HG03139 (cell line): Measurements from ENCODE around the gene INPP5B.

Source experiments
- ATAC-seq: cut with Tn5 transposase; IDR thresholded peaks from one replicate; pipeline ENCODE4 v1.9.1; 2021; ENCODE audit not compliant: unreplicated experiment

The INPP5B gene

GRCh38 chr1:37845049-37845646 is 101.7 kb downstream of the INPP5B start:
- no peak for ATAC-seq

- ATAC-seq, result no peak
These were observed 102.3 kb downstream of the INPP5B start for GRCh38 chr1:37844536-37844935.

GRCh38 chr1:37841652-37842051 is 105.2 kb downstream of the INPP5B start:
- ATAC-seq, result no peak

GRCh38 chr1:37840711-37841110 is 106.1 kb downstream of the INPP5B start:
- no peak for ATAC-seq

- no peak for ATAC-seq
These were observed 107.2 kb downstream of the INPP5B start for GRCh38 chr1:37839676-37840075.

- ATAC-seq, result no peak
These were observed 110.1 kb downstream of the INPP5B start for GRCh38 chr1:37836788-37837187.

- ATAC-seq, result no peak
These were observed 115.0 kb downstream of the INPP5B start for GRCh38 chr1:37831809-37832208.

GRCh38 chr1:37831109-37831508 is 115.7 kb downstream of the INPP5B start:
- no peak for ATAC-seq

- ATAC-seq, result no peak
These were observed 118.3 kb downstream of the INPP5B start for GRCh38 chr1:37828410-37829074.

GRCh38 chr1:37825506-37825905 is 121.3 kb downstream of the INPP5B start:
- no peak for ATAC-seq

- no peak for ATAC-seq
These were observed 122.9 kb downstream of the INPP5B start for GRCh38 chr1:37824001-37824400.

- ATAC-seq, result no peak
These were observed 123.7 kb downstream of the INPP5B start for GRCh38 chr1:37822906-37823815.

- ATAC-seq, result no peak
These were observed 125.4 kb downstream of the INPP5B start for GRCh38 chr1:37821481-37821880.

- no peak for ATAC-seq
These were observed 129.4 kb downstream of the INPP5B start for GRCh38 chr1:37817481-37817880.

GRCh38 chr1:37814252-37814651 is 132.6 kb downstream of the INPP5B start:
- no peak for ATAC-seq

GRCh38 chr1:37813529-37814145 is 133.2 kb downstream of the INPP5B start:
- ATAC-seq, result no peak

- no peak for ATAC-seq
These were observed 135.7 kb downstream of the INPP5B start for GRCh38 chr1:37811027-37811655.
